ENCODE measurements around the gene THSD4.

Gene THSD4

GRCh38 chr15:71628988-71629770, 513.9 kb downstream of the THSD4 start:
- no peak for DNase-seq (ENCODE audit: low read depth)

DNA sequence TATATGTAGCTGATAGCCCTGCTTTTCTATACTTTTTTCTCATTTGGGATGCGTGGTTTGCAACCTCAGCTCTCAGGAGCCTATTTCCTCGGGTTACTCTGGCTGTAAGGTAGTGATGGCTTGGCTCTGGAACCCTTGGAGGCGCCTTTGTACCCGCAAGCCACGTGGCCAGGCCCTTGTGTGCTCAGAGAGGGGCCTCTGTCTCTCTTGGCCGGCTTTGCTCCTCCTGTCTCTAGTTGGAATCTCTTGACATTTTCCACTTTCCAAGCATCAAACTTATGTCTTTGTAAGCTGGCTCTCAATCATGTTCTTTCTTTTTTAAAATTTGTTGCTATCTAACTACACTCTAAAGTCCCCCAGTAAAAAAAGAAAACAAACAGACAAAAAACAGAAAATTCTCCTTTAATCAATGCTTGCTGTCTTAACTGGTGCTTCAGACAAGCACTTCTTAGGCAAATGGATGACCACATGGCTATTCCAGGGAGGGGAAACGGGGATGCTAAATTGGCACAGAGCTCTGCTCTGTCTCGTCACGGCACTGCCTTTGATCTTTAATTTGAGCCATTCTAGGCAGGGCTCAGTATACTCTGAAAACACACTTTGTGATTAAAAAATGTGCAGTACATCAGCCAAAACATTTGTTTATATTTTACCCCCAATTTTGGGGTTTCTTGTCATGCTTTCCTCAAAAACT, 514.7 kb downstream of the THSD4 start:
- no peak for DNase-seq (ENCODE audit: low read depth)

GRCh38 chr15:71630475-71630809, 515.2 kb downstream of the THSD4 start:
- no peak for DNase-seq (ENCODE audit: low read depth)

- no peak for DNase-seq (ENCODE audit: low read depth)
Observed at GRCh38 chr15:71632576-71633195, 517.4 kb downstream of the THSD4 start.

DNA sequence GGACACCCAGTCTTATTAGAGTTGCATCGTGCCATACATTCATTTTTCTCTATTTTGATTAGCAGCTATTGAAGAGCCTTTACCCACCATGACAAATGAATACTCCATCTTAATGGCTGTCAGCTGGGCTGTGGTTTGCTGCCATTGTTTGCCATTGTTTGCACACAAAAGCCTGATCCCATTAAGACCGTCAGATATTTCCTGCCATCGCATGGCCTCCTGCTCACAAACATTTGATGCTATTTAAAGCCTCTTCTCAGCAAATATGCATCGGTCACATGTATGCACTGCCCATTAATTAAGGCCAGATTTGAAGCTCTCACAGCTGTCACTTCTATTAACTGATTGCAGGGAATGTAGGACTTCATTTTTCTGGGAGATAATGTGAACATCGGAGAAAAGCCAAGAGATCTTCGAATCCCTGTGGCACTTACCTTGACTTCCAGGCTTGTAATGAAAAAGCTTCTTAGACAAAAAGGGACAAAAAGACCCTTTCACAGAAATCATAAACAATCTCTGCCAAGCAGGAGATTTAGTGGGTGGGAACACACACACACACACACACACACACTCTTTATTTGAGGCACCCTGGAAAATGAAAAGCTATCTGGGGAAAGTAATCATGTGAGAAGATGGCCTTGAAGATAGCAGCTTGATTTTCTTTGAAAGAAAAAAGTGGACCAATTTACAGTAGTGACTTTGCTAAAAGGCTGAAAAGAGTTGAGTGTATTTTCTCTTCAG, 519.7 kb downstream of the THSD4 start:
- no peak for DNase-seq (ENCODE audit: low read depth)

GRCh38 chr15:71635735-71636134, 520.5 kb downstream of the THSD4 start:
- DNase-seq (ENCODE audit: low read depth), result no peak

GRCh38 chr15:71638876-71639275, 523.6 kb downstream of the THSD4 start:
- no peak for DNase-seq (ENCODE audit: low read depth)

DNA sequence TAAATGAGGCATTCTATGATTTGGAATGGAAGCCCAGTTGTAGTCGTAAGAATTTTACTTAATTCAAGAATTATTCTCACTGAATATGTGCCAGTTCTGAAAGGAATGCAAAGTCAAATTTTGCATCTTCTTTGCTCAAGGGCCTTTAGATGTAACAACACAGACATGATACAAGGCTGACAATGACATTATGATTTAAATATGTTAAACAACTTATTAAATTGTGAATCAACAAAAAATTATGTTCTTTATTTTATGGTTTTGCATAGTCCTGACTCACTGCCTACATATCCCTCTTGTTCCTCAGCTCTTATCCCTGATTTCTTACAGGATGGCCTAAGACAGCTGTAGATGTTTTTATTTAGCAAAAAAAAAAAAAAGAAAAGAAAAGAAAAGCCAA, 524.2 kb downstream of the THSD4 start:
- no peak for DNase-seq (ENCODE audit: low read depth)

- DNase-seq (ENCODE audit: low read depth), result no peak
Observed at GRCh38 chr15:71643918-71644317, 528.6 kb downstream of the THSD4 start.

- DNase-seq (ENCODE audit: low read depth), result no peak
Observed at GRCh38 chr15:71646767-71647486, 531.7 kb downstream of the THSD4 start.

DNA sequence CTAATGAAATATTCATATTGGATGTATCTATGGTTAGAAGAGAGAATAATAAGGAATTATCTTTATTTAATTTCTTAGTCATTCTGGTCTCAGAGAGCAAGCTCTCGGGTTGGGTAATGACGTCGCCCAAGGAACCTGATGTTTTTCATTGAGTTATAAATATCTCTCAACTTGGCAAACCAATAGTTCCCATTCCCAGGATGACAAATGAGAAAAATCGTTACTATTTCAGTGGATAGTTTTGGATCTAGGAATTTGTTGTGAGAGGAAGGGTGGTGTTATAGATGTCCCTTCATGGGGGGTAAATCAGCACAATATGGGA, 532.2 kb downstream of the THSD4 start:
- no peak for DNase-seq (ENCODE audit: low read depth)

DNA sequence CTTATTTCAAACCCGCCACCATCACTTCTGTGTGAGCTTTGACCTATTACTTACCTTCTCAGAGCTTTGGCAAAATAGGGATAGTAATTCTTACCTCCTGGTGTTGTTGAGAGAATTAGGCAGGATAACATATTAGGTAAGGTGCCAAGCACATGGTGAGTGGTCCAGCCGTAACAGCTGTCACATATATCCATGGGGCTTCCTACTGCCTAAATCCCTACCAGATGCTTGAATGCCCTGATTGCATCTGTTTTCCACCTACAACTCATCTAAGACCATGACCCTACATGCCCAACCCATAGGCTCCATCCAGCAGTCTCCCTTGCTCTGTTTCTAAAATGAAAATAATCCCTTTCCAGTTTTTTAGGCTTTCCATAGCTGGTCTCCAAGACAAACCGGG, 532.8 kb downstream of the THSD4 start:
- DNase-seq (ENCODE audit: low read depth), result no peak

- DNase-seq (ENCODE audit: low read depth), result no peak
Observed at GRCh38 chr15:71649894-71650293, 534.6 kb downstream of the THSD4 start.

- no peak for DNase-seq (ENCODE audit: low read depth)
Observed at GRCh38 chr15:71650603-71651002, 535.3 kb downstream of the THSD4 start.

DNA sequence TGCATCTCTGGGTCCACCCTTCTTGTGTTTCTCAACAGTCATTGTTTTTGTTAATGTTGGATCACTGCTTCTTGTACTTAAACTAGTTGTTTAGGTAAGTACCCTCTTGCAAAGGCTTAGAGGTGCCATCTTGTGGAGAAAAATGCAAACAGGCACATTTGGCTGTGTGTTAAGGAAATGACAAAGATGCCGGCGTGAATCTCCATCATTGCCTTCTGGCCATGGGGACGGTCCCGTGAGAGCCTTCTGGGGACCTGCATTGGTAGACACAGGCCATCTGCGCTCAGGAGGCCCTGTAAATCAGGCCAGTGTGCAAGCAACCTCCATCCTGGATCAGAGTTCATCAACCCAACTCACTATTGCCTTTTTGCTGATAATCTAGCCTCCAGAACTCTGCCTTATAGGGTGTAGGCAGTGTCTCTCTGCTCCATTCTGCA, 536.5 kb downstream of the THSD4 start:
- no peak for DNase-seq (ENCODE audit: low read depth)

- DNase-seq (ENCODE audit: low read depth), result no peak
Observed at GRCh38 chr15:71654042-71654719, 538.9 kb downstream of the THSD4 start.

- DNase-seq (ENCODE audit: low read depth), result no peak
Observed at GRCh38 chr15:71654720-71655174, 539.5 kb downstream of the THSD4 start.

DNA sequence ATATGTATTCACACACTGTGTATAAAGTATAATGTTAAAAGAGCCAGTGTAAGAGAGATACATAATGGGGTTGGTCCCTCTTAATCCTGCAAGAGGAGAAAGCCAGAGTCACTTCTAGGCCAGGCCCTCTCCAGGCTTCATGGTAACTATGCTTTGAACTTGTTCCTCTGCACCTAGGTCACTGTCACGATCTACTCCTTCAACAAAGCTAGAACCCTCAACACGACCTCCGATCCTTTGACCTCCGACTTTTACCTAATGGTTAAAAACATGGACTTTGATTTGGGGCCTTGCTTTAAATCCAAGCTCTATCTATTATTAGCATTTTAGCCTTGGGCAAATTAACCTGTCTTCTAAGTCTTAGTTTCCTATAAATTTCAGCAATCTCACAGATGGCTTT, 541.2 kb downstream of the THSD4 start:
- no peak for DNase-seq (ENCODE audit: low read depth)

- no peak for DNase-seq (ENCODE audit: low read depth)
Observed at GRCh38 chr15:71657141-71657540, 541.9 kb downstream of the THSD4 start.

DNA sequence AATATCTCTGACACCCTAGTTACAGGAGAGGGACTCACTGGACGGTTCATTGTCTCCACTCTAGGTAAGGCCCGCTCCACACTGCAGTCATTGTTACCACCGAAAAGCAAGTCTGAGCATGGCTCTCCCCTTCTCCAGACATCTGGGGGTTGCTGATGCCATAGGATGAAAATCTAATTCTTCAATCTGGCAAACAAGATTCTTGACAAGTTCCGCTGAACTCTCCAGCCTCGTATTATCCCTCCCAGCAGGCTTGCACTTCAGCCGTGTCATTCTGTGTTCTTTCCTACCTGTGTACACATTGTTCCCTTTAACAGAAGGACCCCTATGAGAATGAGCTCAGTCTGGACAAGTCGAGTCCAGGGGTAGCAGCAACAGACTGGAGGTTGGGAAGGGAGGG, 542.8 kb downstream of the THSD4 start:
- DNase-seq (ENCODE audit: low read depth), result no peak

Data from HS-5 (cell line).